Activated CD4-positive, CD25-positive, alpha-beta regulatory T cell treated with anti-CD3 and anti-CD28 coated beads, Interleukin-2, amount 50 U/mL, for 24 hours (primary cell): ENCODE results near the gene SLC26A1.

Experiments used
- ATAC-seq, 2 donors: fragments of 150-1000 bp; cut with Tn5 transposase; one replicate each; pipeline ENCODE4 v1.10.0; 2021; ENCODE audit warnings: mild to moderate bottlenecking in 1 of 2, moderate library complexity in 1 of 2

Gene SLC26A1

GRCh38 chr4:964346-965025 is 28.7 kb downstream of the SLC26A1 start:
- no peak for ATAC-seq

- ATAC-seq: no peak
Measured at GRCh38 chr4:963276-964225, 29.7 kb downstream of the SLC26A1 start.

GRCh38 chr4:962231-963208 is 30.7 kb downstream of the SLC26A1 start:
- no peak for ATAC-seq

GRCh38 chr4:961351-962230 is 31.6 kb downstream of the SLC26A1 start:
- ATAC-seq: no peak

- no peak for ATAC-seq
Measured at GRCh38 chr4:960636-961350, 32.4 kb downstream of the SLC26A1 start.

GRCh38 chr4:960140-960635 is 33.0 kb downstream of the SLC26A1 start:
- ATAC-seq: no peak

GRCh38 chr4:959338-960139 is 33.7 kb downstream of the SLC26A1 start:
- ATAC-seq: no peak

- no peak for ATAC-seq
Measured at GRCh38 chr4:958696-959337, 34.4 kb downstream of the SLC26A1 start.

- ATAC-seq: no peak
Measured at GRCh38 chr4:958314-958665, 34.9 kb downstream of the SLC26A1 start.

GRCh38 chr4:957581-958313 is 35.5 kb downstream of the SLC26A1 start:
- no peak for ATAC-seq

GRCh38 chr4:957231-957580 is 36.0 kb downstream of the SLC26A1 start:
- no peak for ATAC-seq

- no peak for ATAC-seq
Measured at GRCh38 chr4:956531-957230, 36.5 kb downstream of the SLC26A1 start.

- no peak for ATAC-seq
Measured at GRCh38 chr4:955931-956381, 37.2 kb downstream of the SLC26A1 start.

- ATAC-seq: no peak
Measured at GRCh38 chr4:955161-955921, 37.9 kb downstream of the SLC26A1 start.

- ATAC-seq: no peak
Measured at GRCh38 chr4:954211-955020, 38.8 kb downstream of the SLC26A1 start.

- no peak for ATAC-seq
Measured at GRCh38 chr4:953574-953915, 39.7 kb downstream of the SLC26A1 start.
